GM21717 (cell line): Measurements from ENCODE around the gene MTMR11.
"Not testable (repeated sequence)": the region's sequence is repeated elsewhere in the genome, so short reads cannot be mapped to it uniquely, and the experiment has no call there.

ENCODE experiments used
- ATAC-seq: cut with Tn5 transposase; IDR thresholded peaks from one replicate; pipeline ENCODE4 v1.9.1; 2021; ENCODE audit warnings: mild to moderate bottlenecking, moderate library complexity; ENCODE audit not compliant: unreplicated experiment

The MTMR11 gene, protein sequence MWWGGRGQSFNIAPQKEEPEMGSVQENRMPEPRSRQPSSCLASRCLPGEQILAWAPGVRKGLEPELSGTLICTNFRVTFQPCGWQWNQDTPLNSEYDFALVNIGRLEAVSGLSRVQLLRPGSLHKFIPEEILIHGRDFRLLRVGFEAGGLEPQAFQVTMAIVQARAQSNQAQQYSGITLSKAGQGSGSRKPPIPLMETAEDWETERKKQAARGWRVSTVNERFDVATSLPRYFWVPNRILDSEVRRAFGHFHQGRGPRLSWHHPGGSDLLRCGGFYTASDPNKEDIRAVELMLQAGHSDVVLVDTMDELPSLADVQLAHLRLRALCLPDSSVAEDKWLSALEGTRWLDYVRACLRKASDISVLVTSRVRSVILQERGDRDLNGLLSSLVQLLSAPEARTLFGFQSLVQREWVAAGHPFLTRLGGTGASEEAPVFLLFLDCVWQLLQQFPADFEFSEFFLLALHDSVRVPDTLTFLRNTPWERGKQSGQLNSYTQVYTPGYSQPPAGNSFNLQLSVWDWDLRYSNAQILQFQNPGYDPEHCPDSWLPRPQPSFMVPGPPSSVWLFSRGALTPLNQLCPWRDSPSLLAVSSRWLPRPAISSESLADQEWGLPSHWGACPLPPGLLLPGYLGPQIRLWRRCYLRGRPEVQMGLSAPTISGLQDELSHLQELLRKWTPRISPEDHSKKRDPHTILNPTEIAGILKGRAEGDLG

DNA sequence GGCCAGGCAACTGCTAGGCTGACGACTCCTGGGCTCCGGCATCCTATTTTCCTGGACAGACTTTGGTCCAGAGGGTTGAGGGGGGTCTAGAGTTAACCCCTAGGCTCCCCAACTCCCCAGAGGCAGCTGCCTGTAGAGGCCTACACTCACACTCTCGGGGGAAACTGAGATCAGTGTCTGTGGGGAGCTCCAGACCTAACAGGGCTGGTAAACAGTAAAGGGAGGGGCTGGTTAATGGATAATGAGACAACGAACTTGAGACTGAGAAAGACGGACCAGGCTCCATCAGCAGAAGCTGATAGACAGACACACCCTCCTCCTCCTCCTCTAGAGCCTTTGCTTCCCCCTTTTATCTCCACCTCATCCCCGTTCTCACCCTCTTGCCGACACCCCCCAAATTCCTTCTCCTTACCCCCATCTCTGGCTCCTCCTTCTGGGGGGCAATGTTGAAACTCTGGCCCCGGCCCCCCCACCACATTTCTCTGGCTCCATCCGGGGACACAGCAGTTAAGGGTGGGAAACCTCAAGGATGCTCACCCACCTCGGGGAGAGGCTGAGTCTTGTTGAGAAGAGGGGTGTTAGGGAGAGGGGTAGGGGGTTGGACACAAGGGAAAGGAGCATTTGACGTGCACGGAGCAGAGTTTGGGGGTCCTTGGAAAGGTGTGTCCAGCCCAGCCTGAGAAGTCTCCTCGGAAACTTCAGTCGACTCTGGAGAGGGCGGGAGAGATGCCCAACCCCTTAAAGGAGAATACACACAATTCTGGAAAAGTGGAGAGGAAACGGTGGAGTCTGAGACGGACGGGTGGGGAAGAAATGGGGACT is at the start of gene MTMR11:
TSS of gene MTMR11 (minus strand) at position 710 of the 822 bp plus-strand sequence. CDS start at position 478, 232 bp downstream.
- no peak for ATAC-seq

DNA sequence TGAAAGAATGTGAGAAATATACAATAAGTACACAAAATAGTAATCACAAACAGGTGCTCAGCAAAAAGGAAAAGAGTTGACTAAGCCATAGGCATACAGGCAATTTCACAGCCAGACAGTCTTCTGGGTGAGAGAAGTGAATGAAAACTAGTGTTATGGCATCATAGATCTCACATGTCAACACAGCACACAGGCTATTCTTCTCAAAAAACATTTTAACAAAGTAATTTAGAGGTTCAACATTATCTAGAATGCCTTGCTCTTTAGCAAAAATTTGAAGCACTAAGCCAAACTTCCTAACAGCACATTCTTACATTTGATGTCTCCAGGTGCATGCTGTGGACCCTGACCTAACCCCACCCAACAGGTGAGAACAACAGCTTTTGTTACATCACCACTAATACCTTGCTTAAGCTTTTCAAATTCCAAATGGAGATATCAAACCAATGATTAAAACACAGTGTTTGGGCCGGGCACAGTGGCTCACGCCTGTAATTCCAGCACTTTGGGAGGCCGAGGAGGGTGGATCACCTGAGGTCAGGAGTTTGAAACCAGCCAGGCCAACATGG is 43.4 kb upstream of the MTMR11 start:
- no peak for ATAC-seq

DNA sequence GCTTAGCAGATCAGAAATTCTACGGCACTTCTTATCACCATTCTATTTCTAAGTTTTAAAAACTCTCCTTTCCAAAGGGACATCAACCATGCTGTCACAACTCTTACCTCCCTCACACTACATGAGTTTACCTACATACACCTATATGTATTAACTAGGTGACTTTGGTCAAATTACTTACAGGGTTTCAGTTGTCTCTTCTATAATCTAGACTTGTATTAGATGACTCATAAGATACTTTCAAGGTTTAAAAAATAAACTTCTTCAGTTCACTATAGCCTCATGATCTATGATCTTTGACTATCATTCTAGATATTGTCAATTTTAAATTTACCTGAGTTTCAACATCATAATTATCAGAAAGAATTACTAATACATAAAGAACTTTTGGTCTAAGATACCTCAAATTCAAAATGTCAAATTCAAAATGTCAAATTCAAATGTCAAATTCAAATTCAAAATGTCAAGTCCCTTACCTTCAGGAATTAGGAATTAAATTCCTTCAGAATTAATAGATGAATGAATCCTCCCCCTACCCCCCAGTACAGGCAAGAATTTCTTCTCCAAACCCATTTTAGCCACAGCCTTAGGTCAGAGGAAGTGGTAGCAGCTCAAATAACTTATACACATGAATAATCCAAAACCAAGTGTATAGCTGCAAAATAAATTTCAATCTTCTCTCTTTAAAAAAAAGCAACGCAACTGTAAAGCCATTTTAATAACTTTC is 42.7 kb upstream of the MTMR11 start:
- no peak for ATAC-seq

DNA sequence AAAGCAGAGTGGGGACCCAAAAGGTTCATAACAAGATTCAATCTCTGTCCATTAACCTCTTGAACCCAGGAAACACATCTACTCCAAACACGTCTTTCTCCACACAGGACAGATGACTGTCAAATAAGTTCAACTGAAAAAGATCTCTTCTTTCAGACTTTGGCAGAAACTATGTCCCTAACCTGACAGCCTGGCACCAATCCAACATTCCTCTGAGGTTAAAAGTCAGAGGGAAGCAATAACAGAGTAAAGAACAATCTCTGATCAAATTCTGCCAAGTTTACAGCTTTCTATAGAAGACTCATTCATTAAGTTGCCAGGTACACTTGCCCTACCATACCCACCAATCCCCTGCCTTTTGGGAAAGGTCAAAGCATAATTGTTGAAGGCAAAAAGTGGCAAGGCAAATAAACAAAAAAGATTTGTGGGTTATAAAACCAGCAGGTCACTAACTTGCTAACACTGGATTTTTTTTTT is 41.9 kb upstream of the MTMR11 start:
- ATAC-seq, result no peak

DNA sequence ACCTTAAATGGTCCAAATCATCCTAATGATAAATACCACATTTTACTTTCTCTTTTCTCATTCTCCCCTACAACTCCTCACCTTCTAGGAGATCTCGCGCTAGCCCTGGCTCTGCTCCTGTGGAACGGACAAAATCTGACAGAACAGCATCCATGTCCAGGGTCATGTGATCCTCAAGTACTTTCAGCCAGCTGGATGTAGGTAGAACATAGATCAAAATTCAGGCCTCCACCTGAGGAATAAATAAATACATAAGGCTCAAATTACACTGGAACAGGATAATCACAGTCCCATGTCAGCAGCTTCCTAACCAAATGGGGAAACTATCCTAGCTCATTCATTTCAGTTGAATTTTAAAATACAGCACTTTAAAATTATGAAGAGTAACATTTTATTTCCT is 40.7 kb upstream of the MTMR11 start:
- ATAC-seq, result no peak

DNA sequence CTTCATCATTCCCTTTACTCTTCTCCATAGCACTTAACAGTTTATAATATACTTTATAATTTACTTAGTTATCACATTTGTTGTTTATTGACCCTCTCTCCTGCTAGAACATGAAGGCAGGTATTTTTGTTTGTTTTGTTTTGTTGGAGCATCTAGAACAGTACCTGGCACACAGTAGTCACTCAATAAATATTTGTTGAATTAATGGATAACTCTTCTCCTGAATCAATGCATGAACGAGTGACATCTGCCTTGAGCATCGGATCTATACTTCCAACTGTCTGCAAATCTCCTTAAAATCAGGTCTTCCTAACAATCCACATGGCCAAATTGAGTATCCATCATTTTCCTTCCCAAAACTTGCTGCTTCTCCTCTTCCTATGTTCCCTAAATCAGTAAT is 35.9 kb upstream of the MTMR11 start:
- no peak for ATAC-seq

DNA sequence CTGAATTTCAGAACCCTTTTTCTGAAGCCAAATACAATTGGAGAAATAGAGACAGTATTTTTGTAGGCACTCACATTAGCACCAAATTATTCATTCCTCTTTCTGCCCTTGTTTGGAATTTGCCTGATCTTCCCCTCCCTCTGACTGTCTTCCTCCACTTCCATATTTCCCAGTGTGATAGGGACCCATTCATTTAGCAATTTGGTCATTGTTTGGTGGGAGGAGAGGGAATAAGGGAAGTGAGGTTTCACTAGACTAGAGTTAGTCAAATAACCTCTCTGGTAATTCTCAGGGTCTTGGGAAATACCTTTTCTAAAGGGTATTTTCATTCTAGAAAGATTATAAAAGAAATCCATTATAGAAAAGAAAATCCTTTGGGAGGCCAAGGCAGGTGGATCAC is 31.0 kb upstream of the MTMR11 start:
- ATAC-seq, result no peak

DNA sequence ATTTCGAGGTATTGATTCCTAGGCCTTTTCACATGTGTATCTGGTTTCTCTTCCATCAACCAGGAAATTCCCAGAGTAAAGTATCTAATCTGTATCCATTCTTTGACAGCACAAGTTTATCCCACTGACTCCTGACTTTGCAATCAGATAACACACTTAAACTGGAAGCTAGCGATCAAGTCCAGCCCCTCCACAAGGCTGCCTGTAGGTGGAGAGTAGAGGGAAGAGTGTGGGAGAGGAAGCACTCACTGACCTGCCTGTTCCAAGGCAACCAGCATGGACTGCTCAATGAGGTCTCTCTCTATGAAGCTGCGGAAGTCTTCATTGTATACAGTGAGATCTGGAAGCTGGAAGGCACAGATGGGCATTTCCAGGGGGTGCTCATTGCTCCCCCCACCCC is 30.4 kb upstream of the MTMR11 start:
- ATAC-seq, result no peak

DNA sequence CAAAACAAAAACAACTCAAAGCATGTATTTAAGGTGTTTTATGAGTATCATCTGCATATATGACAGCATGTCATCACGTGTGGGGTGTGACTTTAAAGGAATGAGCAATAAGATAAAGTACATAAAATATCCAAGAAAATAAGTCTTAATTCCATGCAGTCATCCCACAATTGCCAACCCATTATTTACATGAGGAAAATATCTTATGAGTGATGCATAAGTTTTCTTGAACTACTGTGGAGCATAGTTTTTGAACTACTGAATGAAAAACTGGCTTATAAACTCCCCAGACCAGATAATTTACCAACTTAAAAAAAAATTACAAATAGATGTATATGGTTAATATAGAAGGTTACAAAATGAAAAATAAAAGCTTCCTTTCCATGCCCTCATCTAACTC is 29.7 kb upstream of the MTMR11 start:
- ATAC-seq, result no peak

DNA sequence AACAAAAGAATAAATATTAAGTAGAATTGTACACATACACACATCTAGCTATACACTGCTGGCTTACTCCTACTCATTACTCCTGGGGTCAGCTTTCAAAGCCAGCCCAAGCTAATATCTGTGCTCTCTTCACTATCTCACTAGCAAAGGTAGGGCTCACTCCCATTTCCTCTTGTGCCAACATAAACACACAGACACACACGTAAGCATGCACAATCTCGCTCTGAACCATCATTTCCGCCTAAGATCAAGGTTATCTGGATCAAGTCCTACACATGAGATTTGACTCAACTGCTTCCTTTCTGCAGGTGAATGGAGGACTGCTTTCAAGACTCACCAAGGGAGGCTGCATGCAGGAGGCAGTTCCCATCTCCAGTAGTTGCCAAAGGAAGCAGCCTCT is 28.8 kb upstream of the MTMR11 start:
- ATAC-seq, result no peak

DNA sequence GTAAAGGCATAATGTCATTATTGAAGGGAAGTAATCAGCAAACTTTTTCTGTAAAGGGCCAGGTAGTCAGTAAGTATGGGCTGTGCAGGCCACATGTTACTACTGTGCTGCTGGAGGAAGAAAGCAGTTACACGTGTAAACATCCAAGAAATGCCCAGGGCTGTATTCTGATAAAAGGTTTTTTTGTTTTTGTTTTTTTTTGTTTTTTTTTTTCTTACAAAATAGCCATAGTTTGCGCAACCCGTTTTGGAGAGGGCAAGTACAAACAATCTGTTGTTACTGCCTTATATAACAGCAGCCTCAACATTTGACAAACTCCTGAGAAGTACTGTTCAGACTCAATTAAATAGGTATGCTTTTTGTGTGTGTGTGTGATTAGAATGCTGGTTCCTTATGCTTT is 26.7 kb upstream of the MTMR11 start:
- ATAC-seq, result no peak

DNA sequence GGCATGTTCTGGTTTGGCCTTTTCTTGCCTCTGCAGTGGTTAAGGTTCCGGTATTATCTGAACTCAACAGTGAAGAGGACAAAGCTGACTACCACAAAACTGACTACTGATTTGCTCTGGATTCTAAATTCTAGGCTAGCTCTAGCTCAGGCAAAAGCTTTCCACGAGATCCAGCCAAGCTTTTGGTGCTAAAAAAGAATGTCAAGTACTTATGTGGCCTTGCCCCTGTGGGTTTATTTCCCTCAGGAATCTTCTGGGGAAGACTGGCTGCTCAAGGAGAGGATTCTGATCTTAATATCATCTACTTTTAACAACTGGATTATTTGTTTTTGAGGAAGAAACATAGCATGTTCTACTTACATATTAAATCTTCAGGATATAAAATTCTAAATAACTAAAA is 26.1 kb upstream of the MTMR11 start:
- ATAC-seq, result no peak

DNA sequence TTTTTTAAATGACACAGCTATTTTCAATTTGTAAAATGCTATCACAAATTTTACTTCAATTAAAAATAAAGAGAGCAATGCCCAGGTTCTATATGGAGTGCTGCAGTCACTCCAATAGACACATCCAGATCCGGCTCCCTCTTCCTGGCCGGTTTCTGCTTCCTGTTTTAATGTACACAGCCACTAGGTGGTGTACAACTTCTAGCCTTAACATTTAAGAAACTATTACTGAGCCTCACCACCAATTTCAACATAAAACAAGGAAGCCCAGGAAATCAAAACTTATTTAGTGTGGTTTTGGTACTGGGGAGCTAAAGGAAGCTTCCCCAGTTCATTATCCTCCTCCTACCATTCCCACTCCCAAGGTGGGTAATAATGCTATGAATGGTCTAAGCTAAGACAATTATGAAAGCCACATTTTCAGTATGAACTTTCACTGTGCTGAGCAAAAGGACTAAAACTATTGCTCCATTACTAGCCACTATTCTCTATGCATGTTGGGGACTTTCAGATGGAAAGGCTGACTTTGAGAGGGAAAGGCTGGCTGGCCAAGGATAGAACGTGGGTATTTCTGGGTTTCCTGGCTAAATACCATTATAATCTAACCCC is 25.5 kb upstream of the MTMR11 start:
- no peak for ATAC-seq

DNA sequence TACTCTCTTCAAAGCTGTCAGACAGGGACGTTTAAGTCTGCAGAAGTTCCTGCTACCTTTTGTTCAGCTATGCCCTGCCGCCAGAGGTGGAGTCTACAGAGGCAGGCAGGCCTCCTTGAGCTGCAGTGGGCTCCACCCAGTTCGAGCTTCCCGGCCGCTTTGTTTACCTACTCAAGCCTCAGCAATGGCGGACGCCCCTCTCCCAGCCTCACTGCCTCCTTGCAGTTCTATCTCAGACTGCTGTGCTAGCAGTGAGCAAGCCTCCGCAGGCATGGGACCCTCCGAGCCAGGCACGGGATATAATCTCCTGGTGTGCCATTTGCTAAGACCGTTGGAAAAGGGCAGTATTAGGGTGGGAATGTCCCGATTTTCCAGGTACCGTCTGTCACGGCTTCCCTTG is 20.9 kb upstream of the MTMR11 start:
- ATAC-seq, result not testable (repeated sequence)

DNA sequence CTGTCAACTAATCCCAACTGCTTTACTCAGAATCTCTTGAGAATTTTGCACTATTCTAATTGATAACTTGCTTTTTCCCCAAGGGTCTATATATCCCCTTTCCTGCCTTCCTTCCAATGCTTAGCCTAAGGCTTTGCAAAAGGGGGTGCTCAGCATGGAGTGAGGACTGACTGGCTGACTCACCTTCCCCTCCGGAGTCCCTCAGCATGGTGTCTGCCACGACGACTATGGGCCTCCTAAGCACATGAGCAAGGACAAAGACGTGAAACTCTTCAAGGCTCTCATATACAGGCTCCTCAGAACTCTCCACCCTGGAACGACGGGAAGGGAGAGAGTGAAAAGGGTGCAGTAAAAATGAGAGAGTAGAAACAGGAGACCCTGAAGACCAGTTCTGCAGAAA is 13.2 kb upstream of the MTMR11 start:
- ATAC-seq, result no peak

DNA sequence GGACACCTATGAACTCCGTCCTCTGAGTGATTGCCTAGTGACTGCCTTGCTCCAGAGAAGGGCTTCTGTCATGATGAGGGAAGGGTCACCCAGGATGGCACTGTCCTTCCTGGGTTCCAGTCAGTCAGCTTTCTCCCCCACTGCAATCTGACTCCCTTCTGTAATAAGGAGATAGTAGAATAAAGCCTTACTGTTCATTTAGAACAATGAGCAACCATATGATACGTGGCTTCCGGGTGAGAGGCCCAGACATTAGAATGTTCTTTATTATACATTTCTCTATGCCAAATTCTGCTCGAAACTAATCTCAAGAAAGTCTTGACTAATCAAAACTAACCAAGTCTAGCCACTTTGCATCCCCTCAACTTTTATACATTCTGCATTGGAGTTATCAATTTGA is 8.5 kb upstream of the MTMR11 start:
- no peak for ATAC-seq

DNA sequence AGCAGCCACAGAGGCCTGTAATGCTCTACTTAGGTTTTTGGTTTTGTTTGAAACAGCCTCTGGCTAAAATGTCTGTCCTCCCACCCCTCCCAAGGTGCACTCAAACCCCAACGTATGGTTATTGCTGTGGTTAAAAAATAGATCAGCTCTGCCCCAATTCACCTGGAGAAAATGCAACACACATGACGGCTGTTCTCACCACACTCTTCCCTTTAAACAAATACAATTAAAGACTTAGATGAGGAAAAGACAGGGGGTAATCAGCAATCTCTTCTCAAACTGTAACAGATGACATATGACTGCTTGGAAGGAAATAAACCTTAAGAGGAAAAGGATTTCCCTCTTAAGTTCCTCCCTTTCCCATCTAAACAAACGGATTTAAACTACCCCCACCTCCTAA is 6.2 kb upstream of the MTMR11 start:
- no peak for ATAC-seq

DNA sequence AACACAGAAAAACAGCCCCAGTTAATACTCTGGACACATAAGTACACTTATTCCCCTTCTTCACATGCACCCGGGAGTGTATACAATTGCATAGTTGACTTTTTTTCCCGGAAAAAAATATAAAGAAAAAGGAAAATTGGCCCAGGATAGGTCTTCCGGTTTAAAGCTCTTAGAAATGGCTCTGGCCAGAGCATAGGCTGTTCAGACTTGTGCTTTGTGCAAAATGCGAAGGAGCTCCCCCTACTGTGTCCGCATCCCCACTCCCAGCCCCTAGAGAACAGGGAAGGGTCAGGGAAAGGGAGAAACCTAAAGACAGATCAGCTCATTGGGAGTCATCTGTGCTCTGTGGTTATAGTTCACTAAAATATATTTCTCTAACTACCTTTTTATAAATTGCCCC is 5.5 kb upstream of the MTMR11 start:
- no peak for ATAC-seq

DNA sequence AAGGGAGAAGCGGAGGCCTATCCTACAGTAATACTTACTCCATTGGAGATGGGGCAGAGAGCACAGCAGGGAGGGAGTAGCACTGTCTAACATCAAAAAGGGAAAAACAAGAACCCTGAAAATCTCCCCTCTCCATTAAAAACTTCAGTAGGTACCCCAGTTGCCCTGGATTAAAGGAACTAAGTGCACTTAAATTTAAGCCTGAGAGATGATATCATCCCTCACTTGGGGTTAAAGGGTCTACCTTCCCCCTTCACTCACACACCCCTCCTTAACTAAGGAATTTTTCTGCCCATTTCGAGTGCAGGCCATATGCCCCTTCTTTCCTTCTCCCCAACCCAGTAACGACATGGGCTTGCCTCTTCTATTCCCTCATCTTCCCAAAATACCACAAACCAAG is 3.7 kb upstream of the MTMR11 start:
- ATAC-seq, result no peak

DNA sequence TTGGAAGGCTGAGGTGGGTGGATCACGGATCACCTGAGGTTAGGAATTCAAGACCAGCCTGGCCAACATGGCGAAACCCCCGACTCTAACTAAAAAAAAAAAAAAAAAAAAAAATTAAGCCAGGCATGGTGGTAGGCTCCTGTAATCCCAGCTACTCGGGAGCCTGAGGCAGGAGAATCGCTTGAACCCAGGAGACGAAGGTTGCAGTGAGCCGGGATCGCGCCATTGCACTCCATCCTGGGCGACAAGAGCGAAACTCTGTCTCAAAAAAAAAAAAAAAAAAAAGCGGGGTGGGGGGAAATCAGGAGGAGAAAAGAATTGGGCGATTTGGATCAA is 2.0 kb upstream of the MTMR11 start:
- ATAC-seq, result not testable (repeated sequence)
